Body of pancreas (tissue), 4 donors: Measurements from ENCODE around the gene LYSMD4. TPM values are rescaled to one million over a fixed set of nuclear protein-coding genes. Genes with fewer than 3 reads are reported as not detected.
"Not testable (repeated sequence)": the region's sequence is repeated elsewhere in the genome, so short reads cannot be mapped to it uniquely, and the experiment has no call there.

Experiments
- ATAC-seq: fragments of 150-250 bp; one replicate; pipeline ENCODE4 v1.9.1; 2016
- DNase-seq, 4 donors: peaks; one replicate each; pipeline ENCODE4 v3.0.0-alpha.2; 2019
- H3K27ac ChIP-seq, 4 donors: fragments of 200-600 bp; sonication (generic); 1 replicate in 3 of 4; 2 replicates in 1 of 4; pipeline versions ENCODE4 v1.5.1 to v1.6.1; 2016 to 2019; ENCODE audit warnings: mild to moderate bottlenecking in 1 of 4, mixed read lengths in 1 of 4, moderate library complexity in 1 of 4
- H3K27me3 ChIP-seq, 2 donors: fragments of 200-600 bp; sonication (generic); one replicate each; pipeline ENCODE4 v1.6.0; 2016; ENCODE audit warnings: mild to moderate bottlenecking in 1 of 2
- H3K36me3 ChIP-seq, 2 donors: fragments of 200-600 bp; sonication (generic); replicated peaks in 1 of 2; 2 replicates each; pipeline ENCODE4 v1.5.1; 2016; ENCODE audit warnings: low read depth in 2 of 2; ENCODE audit not compliant: insufficient read depth in 1 of 2
- H3K4me1 ChIP-seq: fragments of 200-600 bp; sonication (generic); one replicate; pipeline ENCODE4 v1.6.0; 2016
- H3K4me3 ChIP-seq, 2 donors: fragments of 200-600 bp; sonication (generic); 1 replicate in 1 of 2; 2 replicates in 1 of 2; pipeline ENCODE4 v1.5.1; 2016 to 2019
- H3K9me3 ChIP-seq, 3 donors: fragments of 200-600 bp; sonication (generic); 1 replicate in 2 of 3; 2 replicates in 1 of 3; pipeline ENCODE4 v1.5.1; 2016
- CTCF ChIP-seq, 7 experiments: fragments of 450-650 bp in 4 of 7; fragments of 200-600 bp in 3 of 7; sonication (generic) in 3 of 7; IDR thresholded peaks; one replicate each; pipeline ENCODE4 v1.5.1; 2016 to 2019; ENCODE audit warnings: antibody characterized with exemption in 7 of 7
- POLR2A ChIP-seq, 3 donors: fragments of 450-650 bp; IDR thresholded peaks; one replicate each; pipeline ENCODE4 v1.6.1; 2016; ENCODE audit warnings: antibody characterized with exemption in 3 of 3, mild to moderate bottlenecking in 2 of 3
- WGBS, 2 donors: methylation state at CpG; one replicate each; pipeline ENCODE4 v1.1.5; 2017; 5-methylcytosine and 5-hydroxymethylcytosine counted together
- intact Hi-C: fragments of 100-400 bp; cut with DNase I; formaldehyde crosslinking; loops from one replicate; pipeline ENCODE4 v1.15.1; 2023
- total RNA-seq, 2 donors: library from RNA; depleted of rRNA; stranded (reverse); fragments of >200 nt; gene quantifications; one replicate each; pipeline ENCODE4 v1.1.0, GENCODE V29; 2016

Gene LYSMD4
- total RNA-seq, 2 donors from 2014 or later: 0.66 to 12.5 TPM

DNA sequence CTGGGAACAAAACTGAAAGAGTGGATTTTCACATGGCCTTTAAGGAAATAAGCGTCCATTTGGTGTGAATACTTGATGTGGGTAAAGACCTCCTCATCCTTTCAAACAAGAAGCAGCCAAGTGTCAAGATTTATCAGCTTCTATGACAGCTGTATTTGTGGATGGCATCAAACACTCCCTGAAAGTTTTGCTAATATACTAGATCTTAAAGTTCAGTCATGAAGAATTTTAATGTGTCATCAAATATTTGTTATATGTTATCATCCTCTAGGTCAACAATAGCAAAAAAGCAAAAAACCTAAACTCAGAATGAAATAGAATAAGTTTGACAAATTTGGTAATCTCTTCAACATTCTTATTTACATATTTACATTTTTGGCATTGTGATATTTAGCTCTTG, 29.1 kb upstream of the LYSMD4 start:
- H3K9me3 ChIP-seq: no peaks in the 10 kb centered on the region

GRCh38 chr15:99755692-99756409, 22.6 kb upstream of the LYSMD4 start:
- intact Hi-C loops: no loop called here
- no peak for TF ChIP-seq POLR2A (IDR thresholded peaks at IDR 0.05)
- TF ChIP-seq CTCF (IDR thresholded peaks at IDR 0.05): peak; percentile 66 to 84 (median 80)
- WGBS, 2 donors: 2 to 3% methylated on average over 5 to 7 of the region's 7 CpGs

More for the DNA sequence above, 29.1 kb upstream of the LYSMD4 start:
- Histone ChIP-seq H3K27me3 (no peaks in the 10 kb centered on the region), H3K27ac (no peak overlapping the region), H3K4me1 (no peaks in the 10 kb centered on the region), H3K4me3 (no peak overlapping the region), H3K36me3 (no peaks in the 10 kb centered on the region)
- ATAC-seq: no peak
- TF ChIP-seq POLR2A (IDR thresholded peaks at IDR 0.05) (no peak), CTCF (IDR thresholded peaks at IDR 0.05) (no peak)
- DNase-seq: no peak
- 79 to 86% methylated on average over 1 of the region's 1 CpG for WGBS, 2 donors
- intact Hi-C loops: no loop called here

GRCh38 chr15:99753066-99753465, 19.8 kb upstream of the LYSMD4 start:
- Histone ChIP-seq H3K4me1 (no peaks in the 10 kb centered on the region), H3K9me3 (no peaks in the 10 kb centered on the region), H3K4me3 (no peak overlapping the region), H3K36me3 (no peaks in the 10 kb centered on the region), H3K27ac (no peak overlapping the region), H3K27me3 (no peaks in the 10 kb centered on the region)
- DNase-seq: no peak
- 76 to 83% methylated on average over 4 of the region's 4 CpGs for WGBS, 2 donors
- intact Hi-C loops: no loop called here
- no peak for TF ChIP-seq CTCF (IDR thresholded peaks at IDR 0.05)
- TF ChIP-seq POLR2A (IDR thresholded peaks at IDR 0.05): no peak
- ATAC-seq: no peak

More at GRCh38 chr15:99755692-99756409, 22.6 kb upstream of the LYSMD4 start:
- peak; percentile 90 for ATAC-seq
- H3K9me3 ChIP-seq: no peaks in the 10 kb centered on the region
- H3K4me1 ChIP-seq: no peaks in the 10 kb centered on the region
- no peaks in the 10 kb centered on the region for H3K27me3 ChIP-seq
- H3K4me3 ChIP-seq: no peak overlapping the region
- H3K27ac ChIP-seq: no peak overlapping the region
- no peaks in the 10 kb centered on the region for H3K36me3 ChIP-seq
- peak; percentile 50 to 61 (median 56) for DNase-seq

DNA sequence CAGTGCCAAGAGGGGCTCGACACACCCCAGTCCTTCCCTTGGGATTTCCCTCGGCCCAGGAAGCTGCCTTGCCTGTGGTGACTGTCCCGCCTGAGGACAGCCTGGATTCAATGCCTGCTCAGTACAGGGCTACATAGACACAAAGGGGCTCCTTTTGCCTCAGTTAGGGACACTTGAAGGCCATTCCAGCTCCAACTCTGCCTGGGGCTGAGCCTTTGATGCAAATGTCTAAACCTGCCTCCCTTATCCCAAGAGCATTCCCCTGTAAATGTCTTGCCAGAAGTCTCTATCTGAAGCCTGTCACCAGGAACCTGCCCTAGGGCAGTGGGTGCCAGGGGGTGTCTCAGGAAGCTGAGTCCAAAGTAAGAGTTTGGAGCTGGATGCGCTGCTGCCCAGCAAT, 19.3 kb upstream of the LYSMD4 start:
- DNase-seq (no peak), ATAC-seq (no peak)
- Histone ChIP-seq H3K9me3 (no peaks in the 10 kb centered on the region), H3K27ac (no peak overlapping the region), H3K27me3 (no peaks in the 10 kb centered on the region), H3K4me3 (no peak overlapping the region), H3K36me3 (no peaks in the 10 kb centered on the region), H3K4me1 (no peaks in the 10 kb centered on the region)
- WGBS, 2 donors: 83 to 100% methylated on average over 1 to 4 of the region's 4 CpGs
- TF ChIP-seq POLR2A (IDR thresholded peaks at IDR 0.05): no peak
- intact Hi-C loops: no loop called here

- H3K4me3 ChIP-seq, H3K36me3 ChIP-seq, H3K27me3 ChIP-seq, DNase-seq, H3K9me3 ChIP-seq, ATAC-seq, H3K4me1 ChIP-seq, H3K27ac ChIP-seq, intact Hi-C loops: not testable (repeated sequence)
- 76 to 85% methylated on average over 11 of the region's 11 CpGs for WGBS, 2 donors
Measured at GRCh38 chr15:99750326-99750725, 17.1 kb upstream of the LYSMD4 start.

DNA sequence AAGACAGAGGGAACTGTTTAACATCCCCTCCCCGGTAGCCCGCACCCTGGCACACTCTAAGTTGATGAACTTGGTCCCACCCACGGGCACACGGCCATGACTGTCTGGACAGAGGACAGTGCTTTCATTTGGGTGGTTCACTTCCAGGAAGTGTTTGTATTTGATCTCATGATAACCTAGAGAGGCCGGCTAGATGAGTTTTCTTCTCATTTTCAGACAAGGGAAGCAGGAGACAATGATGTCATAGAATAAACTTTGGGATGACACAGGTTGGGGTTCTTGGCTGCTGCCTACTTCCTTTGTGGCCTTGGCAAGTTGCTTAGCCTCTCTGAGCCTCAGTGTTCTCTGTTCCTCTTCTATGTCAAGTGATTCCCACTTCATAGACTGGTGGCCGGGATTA, 16.1 kb upstream of the LYSMD4 start:
- H3K36me3 ChIP-seq: no peaks in the 10 kb centered on the region
- no peaks in the 10 kb centered on the region for H3K9me3 ChIP-seq
- ATAC-seq: no peak
- DNase-seq: no peak
- H3K27ac ChIP-seq: no peak overlapping the region
- H3K4me1 ChIP-seq: no peaks in the 10 kb centered on the region
- intact Hi-C loops: no loop called here
- H3K27me3 ChIP-seq: no peaks in the 10 kb centered on the region
- TF ChIP-seq CTCF (IDR thresholded peaks at IDR 0.05) (no peak), POLR2A (IDR thresholded peaks at IDR 0.05) (no peak)
- H3K4me3 ChIP-seq: no peak overlapping the region
- WGBS, 2 donors: 57 to 62% methylated on average over 6 of the region's 6 CpGs
